ENCODE results near the gene INMT.
"Not testable (repeated sequence)": the region's sequence is repeated elsewhere in the genome, so short reads cannot be mapped to it uniquely, and the experiment has no call there.

The INMT gene

GRCh38 chr7:30751696-30752273, at the start of gene INMT:
Gene INMT, plus strand, starts transcription at chr7:30752135. Its CDS starts 16 bp downstream, at chr7:30752151.
- no peak for DNase-seq (ENCODE audit: low read depth in 2 of 2)

- DNase-seq (ENCODE audit: low read depth in 2 of 2): no peak
Observed at GRCh38 chr7:30702200-30702599, 49.7 kb upstream of the INMT start.

- DNase-seq (ENCODE audit: low read depth in 2 of 2): no peak
Observed at GRCh38 chr7:30703756-30704155, 48.2 kb upstream of the INMT start.

GRCh38 chr7:30705008-30705407, 46.9 kb upstream of the INMT start:
- no peak for DNase-seq (ENCODE audit: low read depth in 2 of 2)

GRCh38 chr7:30705596-30705995, 46.3 kb upstream of the INMT start:
- no peak for DNase-seq (ENCODE audit: low read depth in 2 of 2)

- DNase-seq (ENCODE audit: low read depth in 2 of 2): no peak
Observed at GRCh38 chr7:30706316-30706715, 45.6 kb upstream of the INMT start.

- DNase-seq (ENCODE audit: low read depth in 2 of 2): no peak
Observed at GRCh38 chr7:30706908-30707307, 45.0 kb upstream of the INMT start.

GRCh38 chr7:30707391-30708357, 44.3 kb upstream of the INMT start:
- no peak for DNase-seq (ENCODE audit: low read depth in 2 of 2)

GRCh38 chr7:30708412-30708811, 43.5 kb upstream of the INMT start:
- no peak for DNase-seq (ENCODE audit: low read depth in 2 of 2)

- no peak for DNase-seq (ENCODE audit: low read depth in 2 of 2)
Observed at GRCh38 chr7:30708983-30709382, 43.0 kb upstream of the INMT start.

- DNase-seq (ENCODE audit: low read depth in 2 of 2): no peak
Observed at GRCh38 chr7:30709549-30709948, 42.4 kb upstream of the INMT start.

- DNase-seq (ENCODE audit: low read depth in 2 of 2): no peak
Observed at GRCh38 chr7:30710669-30711068, 41.3 kb upstream of the INMT start.

GRCh38 chr7:30713392-30713791, 38.5 kb upstream of the INMT start:
- no peak for DNase-seq (ENCODE audit: low read depth in 2 of 2)

- DNase-seq (ENCODE audit: low read depth in 2 of 2): no peak
Observed at GRCh38 chr7:30714129-30714528, 37.8 kb upstream of the INMT start.

- no peak for DNase-seq (ENCODE audit: low read depth in 2 of 2)
Observed at GRCh38 chr7:30717181-30717580, 34.8 kb upstream of the INMT start.

GRCh38 chr7:30719434-30719833, 32.5 kb upstream of the INMT start:
- not testable (repeated sequence) for DNase-seq (ENCODE audit: low read depth in 2 of 2)

GRCh38 chr7:30721211-30721610, 30.7 kb upstream of the INMT start:
- no peak for DNase-seq (ENCODE audit: low read depth in 2 of 2)

- DNase-seq (ENCODE audit: low read depth in 2 of 2): no peak
Observed at GRCh38 chr7:30722187-30722586, 29.7 kb upstream of the INMT start.

GRCh38 chr7:30722671-30723070, 29.3 kb upstream of the INMT start:
- DNase-seq (ENCODE audit: low read depth in 2 of 2): no peak

GRCh38 chr7:30723776-30724175, 28.2 kb upstream of the INMT start:
- no peak for DNase-seq (ENCODE audit: low read depth in 2 of 2)

GRCh38 chr7:30726296-30727006, 25.5 kb upstream of the INMT start:
- no peak for DNase-seq (ENCODE audit: low read depth in 2 of 2)

Measured in stimulated activated CD8-positive, alpha-beta memory T cell treated with anti-CD3 and anti-CD28 coated beads, Interleukin-7, amount 100 ng/mL, for 1 hour (primary cell).